Measurements from ENCODE around the gene NUFIP2. TPM values are rescaled to one million over a fixed set of nuclear protein-coding genes. Genes with fewer than 3 reads are reported as not detected.

The NUFIP2 gene
- total and polyA plus RNA-seq, 9 donors = 8.1 to 52.4 (median 34.2) TPM

GRCh38 chr17:29248845-29249244 is 45.1 kb downstream of the NUFIP2 start:
- Histone ChIP-seq H3K4me3 (no peak overlapping the region), H3K9me3 (no peaks in the 10 kb centered on the region), H3K27me3 (no peaks in the 10 kb centered on the region), H3K4me1 (ENCODE audit: insufficient read depth) (no peaks in the 10 kb centered on the region), H3K27ac (no peak overlapping the region), H3K36me3 (no peaks in the 10 kb centered on the region)
- TF ChIP-seq POLR2A (IDR thresholded peaks at IDR 0.05) = no peak
- no peak for TF ChIP-seq EP300 (IDR thresholded peaks at IDR 0.05)
- TF ChIP-seq CTCF (IDR thresholded peaks at IDR 0.05) = no peak
- WGBS, 3 donors = 79 to 92% (median 83%) methylated on average over 5 of the region's 5 CpGs
- no peak for DNase-seq
- intact Hi-C loops (cut with DNase I) = no loop called here

GRCh38 chr17:29247219-29247618 is 46.7 kb downstream of the NUFIP2 start:
- no peak for DNase-seq
- H3K4me1 ChIP-seq (ENCODE audit: insufficient read depth) = peaks cover 1% of the 10 kb centered on the region
- 84 to 92% (median 91%) methylated on average over 2 of the region's 2 CpGs for WGBS, 3 donors
- no peak overlapping the region for H3K4me3 ChIP-seq
- no peak overlapping the region for H3K27ac ChIP-seq
- no peaks in the 10 kb centered on the region for H3K36me3 ChIP-seq
- no peaks in the 10 kb centered on the region for H3K27me3 ChIP-seq
- intact Hi-C loops (cut with DNase I) = no loop called here
- no peaks in the 10 kb centered on the region for H3K9me3 ChIP-seq
- TF ChIP-seq CTCF (IDR thresholded peaks at IDR 0.05) (no peak), POLR2A (IDR thresholded peaks at IDR 0.05) (no peak), EP300 (IDR thresholded peaks at IDR 0.05) (no peak)

GRCh38 chr17:29246628-29247027 is 47.3 kb downstream of the NUFIP2 start, which contains the start of gene CRYBA1:
Gene CRYBA1, plus strand, starts transcription at chr17:29246859. Its CDS starts 5 bp downstream, at chr17:29246864.
- H3K36me3 ChIP-seq = no peaks in the 10 kb centered on the region
- no peak within 1 kb of the TSS for H3K4me3 ChIP-seq
- no peak for TF ChIP-seq POLR2A (IDR thresholded peaks at IDR 0.05)
- no peak for TF ChIP-seq EP300 (IDR thresholded peaks at IDR 0.05)
- no peak for TF ChIP-seq CTCF (IDR thresholded peaks at IDR 0.05)
- H3K27ac ChIP-seq = no peak within 1 kb of the TSS
- intact Hi-C loops (cut with DNase I) = no loop called here
- no peaks in the 10 kb centered on the region for H3K27me3 ChIP-seq
- WGBS, 3 donors = 75 to 90% (median 79%) methylated on average over 1 of the region's 1 CpG
- H3K4me1 ChIP-seq (ENCODE audit: insufficient read depth) = peaks cover 1% of the 10 kb centered on the region
- no peak for DNase-seq
- H3K9me3 ChIP-seq = no peaks in the 10 kb centered on the region

GRCh38 chr17:29245401-29245800 is 48.5 kb downstream of the NUFIP2 start:
- TF ChIP-seq EP300 (IDR thresholded peaks at IDR 0.05) = no peak
- TF ChIP-seq CTCF (IDR thresholded peaks at IDR 0.05) = no peak
- TF ChIP-seq POLR2A (IDR thresholded peaks at IDR 0.05) = no peak
- Histone ChIP-seq H3K9me3 (no peaks in the 10 kb centered on the region), H3K4me3 (no peak overlapping the region), H3K36me3 (no peaks in the 10 kb centered on the region), H3K27me3 (no peaks in the 10 kb centered on the region), H3K27ac (no peak overlapping the region), H3K4me1 (ENCODE audit: insufficient read depth) (peaks cover 1% of the 10 kb centered on the region)
- WGBS, 3 donors = 84 to 95% (median 91%) methylated on average over 6 of the region's 6 CpGs
- DNase-seq = no peak
- intact Hi-C loops (cut with DNase I) = no loop called here
